GM13977 (cell line): ENCODE results near the gene ARF1.

Source experiments
- DNase-seq: peaks from one replicate; pipeline ENCODE4 v3.0.0; 2012; ENCODE audit warnings: low spot score
- in situ Hi-C: fragments of 300-500 bp; cut with MboI; formaldehyde crosslinking; loops from one replicate; pipeline ENCODE4 v1.12.0; 2022; ENCODE audit warnings: low sequenced_read_pairs, low pct_unique_long_range_greater_than_20kb, mixed read lengths, inconsistent platforms; ENCODE audit not compliant: unreplicated experiment
- TF ChIP-seq, protein P1 (sequence below): IDR thresholded peaks from 2 replicates; pipeline ENCODE4 v1.5.1; 2012; ENCODE audit warnings: mild to moderate bottlenecking, control low read depth; ENCODE audit not compliant: insufficient read depth; ENCODE audit errors: extremely low read depth, missing control alignments

Gene ARF1

DNA sequence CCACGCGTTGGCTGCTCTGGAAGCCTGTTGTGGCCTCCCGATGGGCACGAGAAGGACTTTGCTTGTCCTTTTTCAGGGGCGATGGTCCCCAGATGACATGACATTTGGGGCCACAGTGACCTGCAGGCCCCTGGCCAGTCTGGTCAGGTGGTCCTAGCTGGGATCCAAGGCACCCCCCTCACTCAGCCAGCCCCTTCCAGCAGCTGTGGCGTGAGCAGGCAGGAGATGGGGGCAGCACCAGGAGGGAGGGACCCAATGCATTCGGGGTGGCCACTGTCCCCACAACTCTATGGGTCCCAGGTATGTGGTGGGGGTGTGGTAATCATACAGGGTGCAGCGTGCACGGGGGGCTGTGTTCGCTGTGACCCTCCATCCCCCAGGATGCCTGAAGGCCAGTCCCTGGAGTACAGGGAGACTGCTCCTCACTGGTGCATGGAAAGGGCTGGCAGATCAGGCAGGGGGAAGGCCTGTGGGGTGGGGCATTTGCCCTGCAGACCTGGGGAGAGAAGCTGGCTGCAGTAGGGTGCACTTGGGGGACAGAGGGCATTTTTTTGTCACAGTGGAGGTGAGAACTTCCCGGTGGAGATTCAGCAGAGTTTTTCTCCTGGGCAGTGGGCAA lies 44.0 kb upstream of the ARF1 start:
- TF ChIP-seq, protein P1, sequence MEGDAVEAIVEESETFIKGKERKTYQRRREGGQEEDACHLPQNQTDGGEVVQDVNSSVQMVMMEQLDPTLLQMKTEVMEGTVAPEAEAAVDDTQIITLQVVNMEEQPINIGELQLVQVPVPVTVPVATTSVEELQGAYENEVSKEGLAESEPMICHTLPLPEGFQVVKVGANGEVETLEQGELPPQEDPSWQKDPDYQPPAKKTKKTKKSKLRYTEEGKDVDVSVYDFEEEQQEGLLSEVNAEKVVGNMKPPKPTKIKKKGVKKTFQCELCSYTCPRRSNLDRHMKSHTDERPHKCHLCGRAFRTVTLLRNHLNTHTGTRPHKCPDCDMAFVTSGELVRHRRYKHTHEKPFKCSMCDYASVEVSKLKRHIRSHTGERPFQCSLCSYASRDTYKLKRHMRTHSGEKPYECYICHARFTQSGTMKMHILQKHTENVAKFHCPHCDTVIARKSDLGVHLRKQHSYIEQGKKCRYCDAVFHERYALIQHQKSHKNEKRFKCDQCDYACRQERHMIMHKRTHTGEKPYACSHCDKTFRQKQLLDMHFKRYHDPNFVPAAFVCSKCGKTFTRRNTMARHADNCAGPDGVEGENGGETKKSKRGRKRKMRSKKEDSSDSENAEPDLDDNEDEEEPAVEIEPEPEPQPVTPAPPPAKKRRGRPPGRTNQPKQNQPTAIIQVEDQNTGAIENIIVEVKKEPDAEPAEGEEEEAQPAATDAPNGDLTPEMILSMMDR, result no peak
- in situ Hi-C loops, result no loop called here
- no peak for DNase-seq

DNA sequence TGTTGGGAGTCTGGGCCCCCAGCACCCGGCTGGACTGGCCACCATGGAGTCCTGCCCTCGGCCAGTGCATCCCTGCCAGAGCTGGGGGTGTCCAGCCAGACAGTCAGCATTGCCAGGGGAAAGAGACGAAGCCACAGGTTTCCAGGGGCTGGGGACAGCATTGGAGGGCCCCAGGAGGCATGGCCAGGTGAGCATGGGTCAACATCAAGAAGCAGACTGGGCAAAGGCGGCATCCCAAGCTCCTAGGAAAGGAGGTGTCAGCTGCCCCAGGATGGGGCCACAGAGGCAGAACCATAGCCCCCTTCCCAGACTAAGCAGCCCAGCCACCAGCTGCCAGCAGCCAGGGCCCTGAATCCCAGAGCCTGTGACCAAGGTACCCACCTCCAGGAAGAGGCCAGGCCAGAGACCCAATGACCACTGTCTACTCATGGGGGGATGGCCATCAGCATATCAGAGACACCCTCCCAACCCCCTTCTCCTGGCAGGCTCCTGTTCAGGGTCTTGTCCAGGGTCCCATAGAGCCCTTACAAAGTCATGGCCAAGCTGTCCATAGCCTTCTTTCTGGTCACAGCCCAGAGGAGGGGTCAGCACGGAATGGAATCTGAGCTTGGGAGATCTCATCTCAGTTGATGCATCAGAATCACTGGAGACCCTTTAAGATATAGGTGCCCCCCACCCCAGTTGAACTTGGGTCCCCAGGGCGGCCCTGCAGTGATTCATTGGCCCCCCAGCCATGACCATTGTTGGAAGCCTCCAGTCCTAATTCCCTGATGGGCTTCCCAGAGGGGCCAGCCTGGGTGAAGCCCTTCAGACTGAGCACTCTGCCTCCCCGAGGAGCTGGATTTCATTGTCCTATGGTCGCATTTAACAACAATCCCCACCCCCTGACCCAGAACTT lies 43.3 kb upstream of the ARF1 start:
- in situ Hi-C loops, result no loop called here
- no peak for DNase-seq
- TF ChIP-seq, protein P1, result no peak

DNA sequence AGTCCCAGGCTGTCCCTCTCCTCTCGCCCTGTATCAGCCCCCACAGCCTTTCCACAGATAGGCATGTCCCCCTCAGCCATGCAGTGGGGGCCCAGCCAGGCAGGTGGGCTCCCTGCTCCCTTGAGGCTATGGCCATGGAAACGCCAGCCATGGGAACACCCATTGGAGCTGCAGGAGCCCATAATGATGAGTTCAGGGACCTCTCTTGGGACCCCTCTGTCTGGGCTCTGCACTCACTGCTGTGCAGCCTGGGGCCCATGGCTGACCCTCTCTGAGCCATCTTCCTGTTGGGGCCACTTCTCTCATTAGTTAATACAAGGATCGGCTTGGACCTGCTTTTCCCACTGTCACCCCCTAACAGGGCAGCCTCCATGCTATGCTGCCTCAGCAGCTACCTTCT lies 42.5 kb upstream of the ARF1 start:
- in situ Hi-C loops, result no loop called here
- no peak for DNase-seq
- TF ChIP-seq, protein P1, result no peak

DNA sequence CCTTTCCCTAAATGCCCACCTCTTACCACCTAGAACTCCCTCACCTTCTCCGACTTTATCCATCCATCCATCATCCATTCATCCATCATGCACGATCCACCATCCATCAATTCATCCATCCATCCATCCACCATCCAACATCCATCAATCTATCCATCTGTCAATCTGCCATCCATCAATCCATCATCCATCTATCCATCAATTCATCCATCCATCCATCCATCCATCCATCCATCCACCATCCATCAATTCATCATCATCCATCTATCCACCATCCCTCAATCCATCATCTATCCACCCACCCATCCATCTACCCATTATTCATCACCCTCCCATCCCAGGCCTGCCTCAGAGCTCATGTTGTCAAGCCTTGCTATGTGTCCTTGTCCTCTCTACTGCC lies 41.2 kb upstream of the ARF1 start:
- in situ Hi-C loops, result no loop called here
- DNase-seq, result no peak
- TF ChIP-seq, protein P1, result no peak

DNA sequence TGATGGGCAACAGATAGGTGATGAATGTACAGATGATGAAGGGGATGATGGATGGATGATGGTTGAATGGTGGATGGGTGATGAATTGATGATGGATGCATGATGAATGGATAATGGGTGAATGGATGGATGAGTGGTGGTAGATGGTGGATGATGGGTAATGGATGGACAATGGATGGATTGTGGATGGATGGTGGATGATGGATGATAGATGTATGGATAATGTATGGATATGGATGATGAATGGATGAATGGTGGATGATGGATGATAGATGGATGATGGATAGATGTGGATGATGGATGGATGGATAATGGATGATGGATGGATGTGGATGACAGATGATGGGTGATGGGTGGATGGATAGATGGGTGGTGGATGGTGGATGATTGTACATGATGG lies 40.0 kb upstream of the ARF1 start:
- no peak for DNase-seq
- in situ Hi-C loops, result no loop called here
- TF ChIP-seq, protein P1, result no peak

DNA sequence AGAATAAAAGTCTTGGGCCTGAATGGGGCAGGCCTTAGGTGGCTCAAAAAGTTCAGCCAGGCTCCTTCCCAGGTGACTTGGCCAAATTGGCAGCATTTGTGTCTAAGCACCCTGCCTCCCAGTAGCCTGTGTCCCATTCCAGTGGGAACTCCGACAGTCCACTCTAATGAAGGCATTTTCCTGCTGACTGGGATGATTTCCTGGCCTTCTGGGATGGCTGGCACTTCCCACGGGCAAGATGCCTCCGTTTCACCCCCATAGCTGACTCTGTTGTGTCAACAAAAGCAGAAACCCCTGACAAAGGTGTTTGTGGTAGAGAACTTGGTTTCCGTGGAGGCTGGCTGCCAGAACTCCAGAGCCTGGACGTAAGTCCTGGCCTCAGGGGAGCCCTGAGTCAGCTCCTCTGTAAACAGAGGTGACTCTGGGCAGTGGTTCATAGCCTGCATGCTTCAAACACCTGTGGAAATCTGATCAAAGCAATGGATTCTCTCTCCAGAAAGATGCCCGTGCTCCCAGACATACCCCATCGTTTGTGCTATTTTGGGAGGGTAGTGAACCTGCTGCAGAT lies 39.1 kb upstream of the ARF1 start:
- TF ChIP-seq, protein P1, result no peak
- no peak for DNase-seq
- in situ Hi-C loops, result no loop called here
